Activated CD4-positive, alpha-beta T cell treated with anti-CD3 and anti-CD28 coated beads, Interleukin-2, amount 10 ng/mL, durations not matched to agents 7 days and 5 days (primary cell): ENCODE data around the gene RNU6-1. TPM values are rescaled to one million over a fixed set of nuclear protein-coding genes. Genes with fewer than 3 reads are reported as not detected.

Experiments used
- CTCF ChIA-PET: fragments of 350-600 bp; sonication (Branson Sonifier 250); formaldehyde crosslinking; loops from one replicate; lab custom pipeline; 2021; ENCODE audit warnings: antibody characterized with exemption; lab: Charles Lee
- POLR2A ChIA-PET: fragments of 350-600 bp; sonication (Branson Sonifier 250); formaldehyde crosslinking; loops from one replicate; lab custom pipeline; 2021; ENCODE audit warnings: antibody characterized with exemption; lab: Charles Lee
- DNase-seq: peaks from one replicate; pipeline ENCODE4 v3.0.0-alpha.2; 2020
- H3K27ac Mint-ChIP-seq: one replicate; pipeline ENCODE4 v1.8.0; 2021; ENCODE audit warnings: mild to moderate bottlenecking, moderate library complexity, mixed read lengths
- H3K27me3 Mint-ChIP-seq: one replicate; pipeline ENCODE4 v1.8.0; 2021; ENCODE audit warnings: mixed read lengths
- H3K36me3 Mint-ChIP-seq: one replicate; pipeline ENCODE4 v1.8.0; 2021; ENCODE audit warnings: low read depth, mixed read lengths
- H3K4me1 Mint-ChIP-seq: one replicate; pipeline ENCODE4 v1.8.0; 2021; ENCODE audit warnings: mixed read lengths
- H3K4me3 Mint-ChIP-seq: one replicate; pipeline ENCODE4 v1.8.0; 2021; ENCODE audit warnings: mild to moderate bottlenecking, moderate library complexity, mixed read lengths
- H3K9me3 Mint-ChIP-seq: one replicate; pipeline ENCODE4 v1.8.0; 2021; ENCODE audit warnings: mixed read lengths
- total RNA-seq, 2 experiments: library from RNA; stranded (reverse); gene quantifications; one replicate each; pipeline ENCODE4 v1.2.3, GENCODE V29; 2021

The RNU6-1 gene
- total RNA-seq, 2 experiments from 2014 or later: not detected

- Mint-ChIP-seq H3K36me3 (peaks cover 18% of the 10 kb centered on the region), H3K27ac (no peak overlapping the region), H3K27me3 (no peaks in the 10 kb centered on the region), H3K4me1 (peaks cover 2% of the 10 kb centered on the region), H3K9me3 (peaks cover 15% of the 10 kb centered on the region), H3K4me3 (no peak overlapping the region)
- CTCF ChIA-PET: interaction anchor here (0.7 kb wide), 1 partner anchor 1190 kb away, joined by 3 read pairs; no protein-coding TSS in a partner anchor
- POLR2A ChIA-PET: no interaction called here
- no peak for DNase-seq
Measured at GRCh38 chr15:67794832-67795574, 44.8 kb downstream of the RNU6-1 start.

DNA sequence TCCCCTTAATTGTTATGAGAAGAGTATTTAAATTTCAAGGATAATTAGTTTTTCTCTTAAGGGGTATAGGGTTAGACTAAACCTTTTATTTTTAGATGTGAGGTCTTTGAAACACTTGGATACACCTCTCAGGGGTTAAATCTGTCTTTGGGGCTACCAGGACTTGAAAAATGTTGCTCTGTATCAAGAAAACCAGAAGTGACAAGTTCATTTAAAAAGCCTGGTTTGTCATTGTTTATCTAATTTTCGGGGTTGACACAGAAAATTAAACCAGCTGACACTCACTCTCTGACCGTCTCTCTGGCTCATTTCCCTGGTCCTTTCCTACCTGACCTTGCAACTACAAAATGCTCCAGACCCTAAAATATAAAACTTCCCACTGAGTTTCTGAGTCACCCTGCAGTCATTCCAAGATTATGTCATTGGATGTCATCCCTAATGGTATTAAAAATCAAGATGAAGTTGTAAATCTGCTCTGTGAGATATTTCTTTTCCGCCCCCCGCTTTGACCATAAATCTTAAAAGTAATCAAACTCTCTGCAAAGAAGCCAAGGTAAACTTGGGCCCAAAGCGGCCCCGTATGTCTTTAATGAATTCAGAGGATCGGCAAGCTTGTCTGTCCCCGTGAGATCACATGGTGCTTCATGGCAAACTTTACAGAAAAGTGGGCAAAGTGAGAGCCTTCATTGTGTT, 47.4 kb downstream of the RNU6-1 start:
- no peak overlapping the region for H3K27ac Mint-ChIP-seq
- peaks cover 18% of the 10 kb centered on the region for H3K36me3 Mint-ChIP-seq
- no peak overlapping the region for H3K4me3 Mint-ChIP-seq
- ChIA-PET CTCF (no interaction called here), POLR2A (interaction anchor here (0.6 kb wide), 1 partner anchor 292 kb away, joined by 4 read pairs; no protein-coding TSS in a partner anchor)
- no peak for DNase-seq
- peaks cover 15% of the 10 kb centered on the region for H3K9me3 Mint-ChIP-seq
- H3K27me3 Mint-ChIP-seq: no peaks in the 10 kb centered on the region
- H3K4me1 Mint-ChIP-seq: peaks cover 2% of the 10 kb centered on the region

GRCh38 chr15:67790610-67791319, 49.1 kb downstream of the RNU6-1 start:
- POLR2A ChIA-PET: no interaction called here
- CTCF ChIA-PET: interaction anchor here (2.2 kb wide), 1 partner anchor 11 kb away, joined by 9 read pairs; no protein-coding TSS in a partner anchor
- Mint-ChIP-seq H3K4me1 (peaks cover under 1% of the 10 kb centered on the region), H3K4me3 (no peak overlapping the region), H3K9me3 (peaks cover 13% of the 10 kb centered on the region), H3K27ac (no peak overlapping the region), H3K27me3 (no peaks in the 10 kb centered on the region), H3K36me3 (peaks cover 15% of the 10 kb centered on the region)
- DNase-seq: no peak

Other genes with a start within 250 kb of the RNU6-1 start
- under 1 TPM; 0.29 to 0.30 TPM for gene SKOR1, start 14.5 kb downstream of the RNU6-1 start, total RNA-seq
- 10 to 100 TPM; 41.7 to 53.3 TPM for gene PIAS1, start 214.3 kb upstream of the RNU6-1 start, total RNA-seq